ENCODE measurements around the gene USP17L10.
"Not testable (repeated sequence)": the region's sequence is repeated elsewhere in the genome, so short reads cannot be mapped to it uniquely, and the experiment has no call there.

Gene USP17L10

DNA sequence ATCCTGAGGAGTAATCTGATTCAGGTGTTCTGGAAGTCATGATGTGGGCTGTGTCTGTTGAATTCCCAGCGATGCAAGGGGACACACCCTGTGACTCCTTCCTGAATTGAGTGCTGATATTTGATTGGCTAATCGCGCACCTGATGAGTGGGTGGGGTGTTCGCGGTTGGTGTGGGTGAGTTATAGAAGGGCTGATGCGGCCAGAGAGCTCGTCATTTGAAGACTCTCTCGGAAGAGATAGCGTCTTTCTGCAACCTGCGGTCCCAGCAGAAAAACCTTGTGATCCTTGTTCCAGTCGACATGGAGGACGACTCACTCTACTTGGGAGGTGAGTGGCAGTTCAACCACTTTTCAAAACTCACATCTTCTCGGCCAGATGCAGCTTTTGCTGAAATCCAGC lies at the start of gene USP17L10:
Gene USP17L10, plus strand, starts transcription at position 301 of the 400 bp plus-strand sequence. Its CDS starts 0 bp downstream, at position 301.
- not testable (repeated sequence) for DNase-seq (ENCODE audit: low read depth); H3K4me3 ChIP-seq (ENCODE audit: low read length)

- not testable (repeated sequence) for DNase-seq (ENCODE audit: low read depth); H3K4me3 ChIP-seq (ENCODE audit: low read length)
These were observed 44.5 kb upstream of the USP17L10 start for GRCh38 chr4:9165990-9166389.

DNA sequence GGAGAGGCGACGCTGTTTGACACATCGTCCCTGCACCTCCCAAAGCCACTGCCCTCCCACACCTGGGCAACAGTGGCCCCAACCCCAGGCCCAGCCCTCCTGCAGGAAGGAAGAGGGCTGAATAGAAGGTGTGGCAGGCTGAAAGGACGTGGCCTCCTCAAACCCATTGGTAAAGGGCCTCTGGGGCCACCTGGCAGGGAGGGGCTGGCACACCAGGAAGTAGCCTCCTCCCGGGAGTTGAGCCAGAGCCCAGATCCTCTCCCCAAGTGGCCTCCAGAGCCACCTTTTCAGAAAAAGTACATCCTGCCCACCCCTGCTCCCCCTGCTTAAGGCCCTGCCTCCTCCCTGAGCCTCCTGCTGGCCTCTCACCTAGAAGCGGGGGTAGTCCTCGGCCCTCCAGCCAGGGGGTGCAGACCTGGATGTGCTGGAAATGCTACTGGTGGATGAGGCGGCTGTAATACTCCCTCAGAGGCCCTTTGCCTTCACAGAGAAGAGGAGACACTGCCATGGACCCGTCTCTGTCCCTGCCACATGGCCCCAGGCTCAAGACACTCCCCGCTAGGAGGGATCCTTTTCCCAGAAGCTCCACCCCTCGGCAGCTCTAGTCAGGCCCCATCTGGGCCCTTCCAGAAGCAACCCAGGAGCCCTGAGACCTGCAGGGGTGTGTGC lies 40.5 kb upstream of the USP17L10 start, which contains the start of gene FAM90A26:
Gene FAM90A26, plus strand, starts transcription at position 619 of the 669 bp plus-strand sequence. CDS start 2,764 bp downstream, outside the sequence.
- H3K4me3 ChIP-seq (ENCODE audit: low read length); DNase-seq (ENCODE audit: low read depth): not testable (repeated sequence)

- H3K4me3 ChIP-seq (ENCODE audit: low read length); DNase-seq (ENCODE audit: low read depth): not testable (repeated sequence)
These were observed 4.2 kb downstream of the USP17L10 start for GRCh38 chr4:9214701-9215100.

- not testable (repeated sequence) for DNase-seq (ENCODE audit: low read depth); H3K4me3 ChIP-seq (ENCODE audit: low read length)
These were observed 4.6 kb downstream of the USP17L10 start, which contains the start of gene USP17L11 for GRCh38 chr4:9215105-9215504. Gene USP17L11, plus strand, starts transcription at chr4:9215405. Its CDS starts 0 bp downstream, at chr4:9215405.

DNA sequence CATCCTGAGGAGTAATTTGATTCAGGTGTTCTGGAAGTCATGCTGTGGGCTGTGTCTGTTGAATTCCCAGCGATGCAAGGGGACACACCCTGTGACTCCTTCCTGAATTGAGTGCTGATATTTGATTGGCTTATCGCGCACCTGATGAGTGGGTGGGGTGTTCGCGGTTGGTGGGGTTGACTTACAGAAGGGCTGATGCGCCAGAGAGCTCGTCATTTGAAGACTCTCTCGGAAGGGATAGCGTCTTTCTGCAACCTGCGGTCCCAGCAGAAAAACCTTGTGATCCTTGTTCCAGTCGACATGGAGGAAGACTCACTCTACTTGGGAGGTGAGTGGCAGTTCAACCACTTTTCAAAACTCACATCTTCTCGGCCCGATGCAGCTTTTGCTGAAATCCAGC lies 9.4 kb downstream of the USP17L10 start, which contains the start of gene USP17L12:
Gene USP17L12, plus strand, starts transcription at position 301 of the 400 bp plus-strand sequence. Its CDS starts 0 bp downstream, at position 301.
- not testable (repeated sequence) for DNase-seq (ENCODE audit: low read depth); H3K4me3 ChIP-seq (ENCODE audit: low read length)

DNA sequence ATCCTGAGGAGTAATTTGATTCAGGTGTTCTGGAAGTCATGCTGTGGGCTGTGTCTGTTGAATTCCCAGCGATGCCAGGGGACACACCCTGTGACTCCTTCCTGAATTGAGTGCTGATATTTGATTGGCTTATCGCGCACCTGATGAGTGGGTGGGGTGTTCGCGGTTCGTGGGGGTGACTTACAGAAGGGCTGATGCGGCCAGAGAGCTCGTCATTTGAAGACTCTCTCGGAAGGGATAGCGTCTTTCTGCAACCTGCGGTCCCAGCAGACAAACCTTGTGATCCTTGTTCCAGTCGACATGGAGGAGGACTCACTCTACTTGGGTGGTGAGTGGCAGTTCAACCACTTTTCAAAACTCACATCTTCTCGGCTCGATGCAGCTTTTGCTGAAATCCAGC lies 14.1 kb downstream of the USP17L10 start, which contains the start of gene USP17L13:
Gene USP17L13, plus strand, starts transcription at position 301 of the 400 bp plus-strand sequence. Its CDS starts 0 bp downstream, at position 301.
- H3K4me3 ChIP-seq (ENCODE audit: low read length); DNase-seq (ENCODE audit: low read depth): not testable (repeated sequence)

GRCh38 chr4:9230249-9230648 lies 19.8 kb downstream of the USP17L10 start:
- not testable (repeated sequence) for H3K4me3 ChIP-seq (ENCODE audit: low read length); DNase-seq (ENCODE audit: low read depth)

DNA sequence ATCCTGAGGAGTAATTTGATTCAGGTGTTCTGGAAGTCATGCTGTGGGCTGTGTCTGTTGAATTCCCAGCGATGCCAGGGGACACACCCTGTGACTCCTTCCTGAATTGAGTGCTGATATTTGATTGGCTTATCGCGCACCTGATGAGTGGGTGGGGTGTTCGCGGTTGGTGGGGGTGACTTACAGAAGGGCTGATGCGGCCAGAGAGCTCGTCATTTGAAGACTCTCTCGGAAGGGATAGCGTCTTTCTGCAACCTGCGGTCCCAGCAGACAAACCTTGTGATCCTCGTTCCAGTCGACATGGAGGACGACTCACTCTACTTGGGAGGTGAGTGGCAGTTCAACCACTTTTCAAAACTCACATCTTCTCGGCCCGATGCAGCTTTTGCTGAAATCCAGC lies 23.6 kb downstream of the USP17L10 start, which contains the start of gene USP17L15:
Gene USP17L15, plus strand, starts transcription at position 301 of the 400 bp plus-strand sequence. Its CDS starts 0 bp downstream, at position 301.
- DNase-seq (ENCODE audit: low read depth); H3K4me3 ChIP-seq (ENCODE audit: low read length): not testable (repeated sequence)

- not testable (repeated sequence) for H3K4me3 ChIP-seq (ENCODE audit: low read length); DNase-seq (ENCODE audit: low read depth)
These were observed 28.0 kb downstream of the USP17L10 start for GRCh38 chr4:9238461-9238860.

GRCh38 chr4:9243579-9243978 lies 33.1 kb downstream of the USP17L10 start, which contains the start of gene USP17L17:
Gene USP17L17, plus strand, starts transcription at chr4:9243879. Its CDS starts 0 bp downstream, at chr4:9243879.
- H3K4me3 ChIP-seq (ENCODE audit: low read length), result not testable (repeated sequence)

DNA sequence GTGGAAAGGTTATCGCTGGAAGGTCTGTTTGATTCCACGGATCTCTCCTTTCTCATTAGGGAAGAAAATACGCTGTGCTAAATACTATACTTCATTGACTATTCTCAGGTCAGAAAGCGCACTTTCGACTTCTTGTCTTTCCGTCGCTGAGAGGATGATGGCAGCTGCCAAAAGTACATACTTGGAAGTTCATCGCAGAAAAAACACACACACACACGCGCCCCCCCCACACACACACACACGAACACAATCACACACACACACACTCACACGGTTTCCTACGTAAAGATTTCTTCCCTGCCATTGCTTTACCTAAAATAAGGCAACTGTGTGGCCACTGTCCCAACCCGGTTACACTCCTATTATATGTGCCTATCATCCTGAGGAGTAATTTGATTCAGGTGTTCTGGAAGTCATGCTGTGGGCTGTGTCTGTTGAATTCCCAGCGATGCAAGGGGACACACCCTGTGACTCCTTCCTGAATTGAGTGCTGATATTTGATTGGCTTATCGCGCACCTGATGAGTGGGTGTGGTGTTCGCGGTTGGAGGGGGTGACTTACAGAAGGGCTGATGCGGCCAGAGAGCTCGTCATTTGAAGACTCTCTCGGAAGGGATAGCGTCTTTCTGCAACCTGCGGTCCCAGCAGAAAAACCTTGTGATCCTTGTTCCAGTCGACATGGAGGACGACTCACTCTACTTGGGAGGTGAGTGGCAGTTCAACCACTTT lies 37.7 kb downstream of the USP17L10 start, which contains the start of gene USP17L18:
Gene USP17L18, plus strand, starts transcription at position 678 of the 728 bp plus-strand sequence. Its CDS starts 0 bp downstream, at position 678.
- peak; percentile 0 for DNase-seq (ENCODE audit: low read depth)
- H3K4me3 ChIP-seq (ENCODE audit: low read length), result not testable (repeated sequence)

More at GRCh38 chr4:9243579-9243978, 33.1 kb downstream of the USP17L10 start, which contains the start of gene USP17L17:
- not testable (repeated sequence) for DNase-seq (ENCODE audit: low read depth)

DNA sequence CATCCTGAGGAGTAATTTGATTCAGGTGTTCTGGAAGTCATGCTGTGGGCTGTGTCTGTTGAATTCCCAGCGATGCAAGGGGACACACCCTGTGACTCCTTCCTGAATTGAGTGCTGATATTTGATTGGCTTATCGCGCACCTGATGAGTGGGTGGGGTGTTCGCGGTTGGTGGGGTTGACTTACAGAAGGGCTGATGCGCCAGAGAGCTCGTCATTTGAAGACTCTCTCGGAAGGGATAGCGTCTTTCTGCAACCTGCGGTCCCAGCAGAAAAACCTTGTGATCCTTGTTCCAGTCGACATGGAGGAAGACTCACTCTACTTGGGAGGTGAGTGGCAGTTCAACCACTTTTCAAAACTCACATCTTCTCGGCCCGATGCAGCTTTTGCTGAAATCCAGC lies 42.6 kb downstream of the USP17L10 start, which contains the start of gene USP17L19:
Gene USP17L19, plus strand, starts transcription at position 301 of the 400 bp plus-strand sequence. Its CDS starts 0 bp downstream, at position 301.
- not testable (repeated sequence) for DNase-seq (ENCODE audit: low read depth); H3K4me3 ChIP-seq (ENCODE audit: low read length)

GRCh38 chr4:9257824-9258223 lies 47.4 kb downstream of the USP17L10 start, which contains the start of gene USP17L20:
Gene USP17L20, plus strand, starts transcription at chr4:9258124. Its CDS starts 0 bp downstream, at chr4:9258124.
- DNase-seq (ENCODE audit: low read depth); H3K4me3 ChIP-seq (ENCODE audit: low read length): not testable (repeated sequence)
